ENCODE measurements around the gene MAP4K3.

Gene MAP4K3

GRCh38 chr2:39433586-39434195 lies 3.4 kb downstream of the MAP4K3 start:
- ATAC-seq (replicated peaks) (no peak), DNase-seq (no peak)
- peaks cover 16 to 50% of the 10 kb centered on the region in 2 donors for H3K4me1 Mint-ChIP-seq
- no peaks in the 10 kb centered on the region for H3K9me3 Mint-ChIP-seq
- H3K36me3 Mint-ChIP-seq: peaks cover 8% of the 10 kb centered on the region in 2 donors
- H3K4me3 Mint-ChIP-seq: no peak overlapping the region
- no peak overlapping the region for H3K27ac Mint-ChIP-seq
- no peaks in the 10 kb centered on the region for H3K27me3 Mint-ChIP-seq

DNA sequence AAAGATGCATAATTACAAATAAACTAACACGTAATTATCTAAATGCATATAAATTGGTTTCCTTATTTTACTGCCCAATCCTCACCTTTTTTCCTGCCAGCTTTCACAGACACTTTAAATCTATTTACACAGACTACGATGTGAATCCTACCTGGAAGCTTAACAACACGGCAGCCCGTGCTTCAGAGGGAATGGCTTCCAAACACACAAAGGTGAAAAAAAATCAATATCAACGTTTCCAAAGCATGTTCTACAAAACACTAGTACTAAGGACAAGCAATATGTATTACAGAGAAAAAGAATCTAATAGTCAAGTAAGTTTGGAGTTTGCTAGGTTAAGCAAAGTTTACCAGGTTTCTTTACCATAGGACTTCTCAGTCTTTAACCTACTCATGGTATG lies 4.4 kb downstream of the MAP4K3 start:
- Mint-ChIP-seq H3K4me3 (no peak overlapping the region), H3K9me3 (no peaks in the 10 kb centered on the region), H3K27ac (no peak overlapping the region), H3K4me1 (peaks cover 16 to 48% of the 10 kb centered on the region in 2 donors), H3K36me3 (peaks cover 8 to 10% of the 10 kb centered on the region in 2 donors), H3K27me3 (no peaks in the 10 kb centered on the region)
- ATAC-seq (replicated peaks) (no peak), DNase-seq (no peak)

- H3K9me3 Mint-ChIP-seq: no peaks in the 10 kb centered on the region
- peaks cover 8 to 11% of the 10 kb centered on the region in 2 donors for H3K36me3 Mint-ChIP-seq
- no peak overlapping the region for H3K27ac Mint-ChIP-seq
- H3K27me3 Mint-ChIP-seq: no peaks in the 10 kb centered on the region
- ATAC-seq (replicated peaks) (no peak), DNase-seq (no peak)
- peaks cover 18 to 54% of the 10 kb centered on the region in 2 donors for H3K4me1 Mint-ChIP-seq
- no peak overlapping the region for H3K4me3 Mint-ChIP-seq
These were observed 5.3 kb downstream of the MAP4K3 start for GRCh38 chr2:39431592-39432316.

GRCh38 chr2:39429746-39430145 lies 7.3 kb downstream of the MAP4K3 start:
- peaks cover 10 to 47% of the 10 kb centered on the region in 2 donors for H3K4me1 Mint-ChIP-seq
- peak in 1 of 2 donors; percentile 27 for ATAC-seq (replicated peaks)
- H3K36me3 Mint-ChIP-seq: peaks cover 1 to 7% of the 10 kb centered on the region in 2 donors
- H3K9me3 Mint-ChIP-seq: no peaks in the 10 kb centered on the region
- no peak overlapping the region for H3K4me3 Mint-ChIP-seq
- DNase-seq: no peak
- H3K27ac Mint-ChIP-seq: no peak overlapping the region
- no peaks in the 10 kb centered on the region for H3K27me3 Mint-ChIP-seq

- Mint-ChIP-seq H3K27ac (no peak overlapping the region), H3K9me3 (peaks cover 0 to 4% of the 10 kb centered on the region in 2 donors), H3K4me3 (no peak overlapping the region), H3K36me3 (peaks cover 4 to 14% of the 10 kb centered on the region in 2 donors), H3K4me1 (peaks cover 19 to 44% of the 10 kb centered on the region in 2 donors), H3K27me3 (no peaks in the 10 kb centered on the region)
- no peak for DNase-seq
- no peak for ATAC-seq (replicated peaks)
These were observed 12.1 kb downstream of the MAP4K3 start for GRCh38 chr2:39424951-39425350.

DNA sequence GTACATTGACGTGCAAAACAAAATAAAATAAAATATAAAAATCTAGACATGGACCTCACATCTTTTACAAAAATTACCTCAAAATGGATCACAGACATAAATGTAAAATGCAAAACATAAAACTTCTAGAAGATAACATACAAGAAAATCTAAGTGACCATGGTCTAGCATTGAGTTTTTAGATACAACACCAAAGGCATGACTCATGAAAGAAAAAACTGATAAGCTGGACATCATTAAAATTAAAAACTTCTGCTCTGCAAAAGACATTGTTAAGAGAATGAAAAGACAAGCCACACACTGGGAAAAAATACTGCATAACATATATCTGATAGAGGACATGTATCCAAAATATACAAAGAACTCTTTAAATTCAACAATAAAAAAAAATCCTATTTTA lies 14.4 kb downstream of the MAP4K3 start:
- Mint-ChIP-seq H3K4me1 (peaks cover 23 to 48% of the 10 kb centered on the region in 2 donors), H3K9me3 (peaks cover 0 to 4% of the 10 kb centered on the region in 2 donors), H3K27me3 (no peaks in the 10 kb centered on the region), H3K27ac (no peak overlapping the region), H3K36me3 (peaks cover 4 to 11% of the 10 kb centered on the region in 2 donors), H3K4me3 (no peak overlapping the region)
- ATAC-seq (replicated peaks) (no peak), DNase-seq (no peak)

DNA sequence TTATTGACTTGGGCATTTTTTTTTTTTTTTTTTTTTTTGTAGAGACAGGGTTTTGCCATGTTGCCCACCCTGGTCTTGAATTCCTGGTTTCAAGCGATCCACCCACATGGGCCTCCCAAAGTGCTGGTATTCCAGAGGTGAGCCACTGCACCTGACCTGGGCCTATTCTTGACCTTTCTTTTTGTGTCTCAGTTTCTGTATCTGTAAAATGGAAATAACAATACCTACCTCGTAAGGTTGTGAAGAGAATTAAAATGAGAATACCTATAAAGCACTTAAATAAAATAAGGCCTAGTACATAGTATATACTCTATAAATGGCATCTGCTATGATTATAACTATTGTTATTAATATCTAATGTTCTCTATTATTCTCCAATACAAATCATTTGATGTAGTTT lies 15.7 kb downstream of the MAP4K3 start:
- no peak for DNase-seq
- Mint-ChIP-seq H3K9me3 (peaks cover 0 to 4% of the 10 kb centered on the region in 2 donors), H3K4me3 (no peak overlapping the region)

DNA sequence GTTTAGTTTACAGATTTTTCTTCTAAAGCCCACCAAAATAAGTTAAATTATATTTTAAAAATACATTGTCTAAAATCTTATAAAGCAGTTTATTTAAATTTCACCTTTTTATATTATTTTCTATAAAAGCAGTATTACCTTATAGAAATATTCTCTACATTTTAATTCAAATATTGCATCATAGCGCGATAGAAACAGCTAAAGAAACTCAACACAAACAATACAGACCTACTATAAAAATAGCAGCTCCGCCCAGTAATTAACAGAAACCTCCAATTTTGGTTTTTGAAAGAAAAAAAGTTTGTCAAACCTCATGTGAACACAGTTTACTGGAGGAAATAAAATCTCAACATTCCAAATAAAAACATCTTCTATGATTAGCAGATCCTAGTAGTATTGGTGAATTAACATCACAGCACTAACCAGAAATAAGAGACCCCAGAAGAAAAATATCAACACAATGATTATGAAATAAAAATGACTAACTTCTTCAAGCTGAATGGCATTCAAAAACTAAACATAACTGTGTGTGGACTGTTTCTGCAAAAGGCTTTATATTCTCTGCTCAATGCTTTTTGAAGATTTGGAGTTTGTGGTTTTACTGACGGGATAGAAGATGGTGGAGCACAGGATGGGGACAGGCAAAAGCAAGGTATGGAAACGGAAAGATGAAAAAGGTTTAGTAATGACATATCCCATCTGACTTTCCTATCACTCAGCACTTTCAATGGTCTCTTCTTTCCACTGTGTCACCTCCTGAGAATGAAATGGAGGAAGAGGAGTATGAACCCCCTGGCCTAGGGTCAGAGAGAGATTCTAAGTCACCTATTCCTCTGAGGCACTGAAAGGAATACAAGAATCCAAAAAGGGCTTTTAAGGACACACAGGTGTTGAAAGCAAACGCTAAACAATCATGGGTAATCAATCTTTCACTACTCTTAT lies 17.5 kb downstream of the MAP4K3 start:
- no peak for ATAC-seq (replicated peaks)
- Mint-ChIP-seq H3K4me1 (peaks cover 25 to 32% of the 10 kb centered on the region in 2 donors), H3K36me3 (peaks cover 4 to 7% of the 10 kb centered on the region in 2 donors), H3K4me3 (no peak overlapping the region), H3K9me3 (peaks cover 0 to 4% of the 10 kb centered on the region in 2 donors), H3K27ac (no peak overlapping the region), H3K27me3 (no peaks in the 10 kb centered on the region)
- no peak for DNase-seq

More for the DNA sequence above, 15.7 kb downstream of the MAP4K3 start:
- ATAC-seq (replicated peaks): no peak
- Mint-ChIP-seq H3K4me1 (peaks cover 23 to 39% of the 10 kb centered on the region in 2 donors), H3K27ac (no peak overlapping the region), H3K27me3 (no peaks in the 10 kb centered on the region), H3K36me3 (peaks cover 4 to 10% of the 10 kb centered on the region in 2 donors)

GRCh38 chr2:39418491-39418890 lies 18.6 kb downstream of the MAP4K3 start:
- DNase-seq: no peak
- no peak overlapping the region for H3K27ac Mint-ChIP-seq
- H3K4me1 Mint-ChIP-seq: peaks cover 25 to 37% of the 10 kb centered on the region in 2 donors
- ATAC-seq (replicated peaks): no peak
- H3K4me3 Mint-ChIP-seq: no peak overlapping the region
- peaks cover 4 to 5% of the 10 kb centered on the region in 2 donors for H3K36me3 Mint-ChIP-seq
- no peaks in the 10 kb centered on the region for H3K27me3 Mint-ChIP-seq
- H3K9me3 Mint-ChIP-seq: peaks cover 0 to 4% of the 10 kb centered on the region in 2 donors

DNA sequence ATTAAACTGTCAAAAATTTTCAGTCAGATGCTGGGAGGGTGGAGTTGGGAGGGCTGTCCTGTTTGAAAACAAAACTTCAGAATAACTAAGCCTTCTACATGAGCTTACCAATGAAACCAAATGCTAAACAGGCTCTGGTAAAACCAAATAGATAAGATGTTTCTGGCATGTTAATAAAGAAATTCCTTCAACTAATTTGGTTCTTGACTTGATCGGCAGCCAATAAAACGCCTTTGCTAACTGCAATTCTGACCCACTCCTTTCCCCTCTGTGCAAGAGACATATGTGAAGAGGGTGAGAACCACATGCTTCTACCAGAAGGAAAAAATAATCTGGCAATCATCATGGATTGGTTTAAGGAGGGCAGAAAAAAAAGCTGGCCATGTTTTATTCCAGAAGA lies 20.9 kb downstream of the MAP4K3 start:
- Mint-ChIP-seq H3K4me3 (no peak overlapping the region), H3K27me3 (no peaks in the 10 kb centered on the region), H3K4me1 (peaks cover 31 to 45% of the 10 kb centered on the region in 2 donors), H3K27ac (no peak overlapping the region), H3K9me3 (peaks cover 0 to 2% of the 10 kb centered on the region in 2 donors), H3K36me3 (peaks cover 0 to 9% of the 10 kb centered on the region in 2 donors)
- no peak for ATAC-seq (replicated peaks)
- DNase-seq: no peak

GRCh38 chr2:39413063-39413737 lies 23.9 kb downstream of the MAP4K3 start:
- DNase-seq (no peak), ATAC-seq (replicated peaks) (peak; percentile 30 to 38)
- H3K36me3 Mint-ChIP-seq: peaks cover 0 to 5% of the 10 kb centered on the region in 2 donors
- H3K27ac Mint-ChIP-seq: no peak overlapping the region
- H3K27me3 Mint-ChIP-seq: no peaks in the 10 kb centered on the region
- no peaks in the 10 kb centered on the region for H3K9me3 Mint-ChIP-seq
- H3K4me3 Mint-ChIP-seq: no peak overlapping the region
- peaks cover 36 to 53% of the 10 kb centered on the region in 2 donors for H3K4me1 Mint-ChIP-seq

DNA sequence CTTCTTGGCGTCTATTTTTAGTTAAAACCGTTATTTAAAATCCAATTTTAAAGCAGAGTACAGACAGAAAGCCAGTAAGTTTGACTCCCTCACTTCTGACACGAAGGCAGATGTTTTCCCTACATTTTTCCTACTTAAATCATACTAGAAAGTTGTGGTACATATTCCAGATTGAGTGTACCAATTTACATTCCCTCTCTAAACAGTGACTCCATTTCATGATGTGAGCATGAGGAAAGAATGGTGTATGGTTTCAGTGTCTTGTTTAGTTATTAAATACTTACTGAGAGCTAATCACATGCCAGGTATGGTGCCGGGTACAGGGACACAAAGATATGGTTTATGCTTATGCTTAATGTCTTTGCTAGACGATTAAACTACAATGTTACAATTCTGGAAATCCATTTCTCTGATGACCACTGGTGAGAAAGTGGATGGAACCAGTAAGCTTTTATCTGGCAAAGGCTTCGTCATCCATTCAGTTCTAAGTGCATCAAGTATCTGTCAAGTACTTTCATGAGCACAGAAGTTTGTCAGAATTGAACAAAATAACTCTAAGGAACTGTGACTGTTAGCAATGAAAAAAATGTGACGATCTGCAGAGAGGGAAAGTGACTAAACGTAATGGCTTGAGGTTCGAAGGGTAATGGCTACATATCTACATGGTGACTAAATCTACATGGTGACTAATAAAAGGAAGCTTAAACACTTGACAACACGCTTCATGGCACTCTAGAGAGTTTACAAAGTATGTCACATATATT lies 25.7 kb downstream of the MAP4K3 start:
- Mint-ChIP-seq H3K9me3 (no peaks in the 10 kb centered on the region), H3K27ac (peak overlapping the region; percentile 9), H3K27me3 (no peaks in the 10 kb centered on the region), H3K4me3 (no peak overlapping the region), H3K36me3 (peaks cover 0 to 5% of the 10 kb centered on the region in 2 donors), H3K4me1 (peaks cover 39 to 69% of the 10 kb centered on the region in 2 donors)
- ATAC-seq (replicated peaks): peak; percentile 33 to 44
- DNase-seq: no peak

DNA sequence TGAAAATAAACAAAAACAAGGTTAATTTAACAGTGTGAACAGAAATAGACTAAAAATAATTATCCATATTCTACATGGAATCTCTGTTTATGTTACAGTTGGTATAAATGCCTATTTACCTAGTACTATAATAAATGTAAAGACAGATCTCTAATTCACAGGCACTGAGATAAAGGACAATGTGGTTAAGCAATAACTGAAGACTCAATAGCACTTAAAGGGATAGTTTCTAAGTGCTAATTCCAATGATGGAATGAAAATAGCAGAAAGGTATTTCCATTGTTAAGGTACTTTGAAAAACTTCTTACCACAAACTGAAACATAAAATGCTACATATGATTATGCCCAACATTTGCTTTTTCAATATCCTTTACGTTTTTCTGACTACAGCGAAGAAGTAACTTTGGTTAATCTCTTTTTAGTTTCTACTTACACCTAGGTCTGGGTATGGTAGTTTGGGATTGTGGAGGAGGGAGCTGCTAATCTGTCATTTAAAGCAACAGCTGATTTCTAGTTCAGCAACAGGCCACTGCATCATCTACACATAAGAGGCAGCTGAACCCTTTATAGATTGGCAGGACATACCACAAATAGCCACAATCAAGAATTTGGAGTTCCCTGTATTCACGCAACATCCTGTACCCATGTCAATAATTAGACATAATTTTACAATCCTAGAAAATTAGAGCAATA lies 27.2 kb downstream of the MAP4K3 start:
- no peak overlapping the region for H3K27ac Mint-ChIP-seq

More for the DNA sequence above, 27.2 kb downstream of the MAP4K3 start:
- Mint-ChIP-seq H3K4me3 (no peak overlapping the region), H3K4me1 (peaks cover 48 to 84% of the 10 kb centered on the region in 2 donors), H3K27me3 (no peaks in the 10 kb centered on the region), H3K9me3 (no peaks in the 10 kb centered on the region), H3K36me3 (peaks cover 0 to 11% of the 10 kb centered on the region in 2 donors)
- DNase-seq (no peak), ATAC-seq (replicated peaks) (no peak)

Measured in stimulated activated naive B cell treated with anti-CD40 and anti-IgM and Interleukin-4, amounts not matched to agents 10 μg/mL and 1 μg/mL and 100 μg/mL, for 72 hours (primary cell).